H1 (cell line): Measurements from ENCODE around the gene MCM7. TPM values are rescaled to one million over a fixed set of nuclear protein-coding genes. Genes with fewer than 3 reads are reported as not detected.

Experiments
- CTCF ChIA-PET: fragments of 300-600 bp; sonication (Branson Sonifier 250); formaldehyde crosslinking; loops from one replicate; lab custom pipeline; 2021; ENCODE audit not compliant: partially characterized antibody; lab: Charles Lee
- POLR2A ChIA-PET: fragments of 300-600 bp; sonication (Branson Sonifier 250); formaldehyde crosslinking; loops from one replicate; lab custom pipeline; 2021; ENCODE audit warnings: inconsistent platforms; ENCODE audit not compliant: partially characterized antibody; lab: Charles Lee
- DNase-seq, 2 experiments: peaks; one replicate each; pipeline versions ENCODE4 v3.0.0 to v3.0.0-alpha.2; 2010 to 2022; ENCODE audit warnings: low spot score in 2 of 2, low read depth in 1 of 2, mixed read lengths in 1 of 2
- FAIRE-seq: peaks from 2 replicates; lab custom pipeline; 2011; peaks lifted over from hg19 to GRCh38; lab: Jason Lieb, UNC
- H2AFZ ChIP-seq: 2 replicates; pipeline ENCODE4 v1.8.1; 2012; ENCODE audit warnings: low read length, inconsistent platforms
- H2AK5ac ChIP-seq: 2 replicates; pipeline ENCODE4 v1.6.1; 2013; ENCODE audit warnings: low read depth, low read length
- H2BK120ac ChIP-seq: replicated peaks from 2 replicates; pipeline ENCODE3; 2013; ENCODE audit warnings: low read depth, low read length, inconsistent platforms
- H2BK12ac ChIP-seq: 2 replicates; pipeline ENCODE4 v1.6.1; 2013; ENCODE audit warnings: low read depth, low read length
- H2BK15ac ChIP-seq: 2 replicates; pipeline ENCODE4 v1.6.1; 2013; ENCODE audit warnings: low read length
- H2BK20ac ChIP-seq: 2 replicates; pipeline ENCODE4 v1.6.1; 2013; ENCODE audit warnings: low read length
- H2BK5ac ChIP-seq: 2 replicates; pipeline ENCODE4 v1.6.1; 2013; ENCODE audit warnings: low read depth, low read length
- H3K14ac ChIP-seq: 2 replicates; pipeline ENCODE4 v1.6.1; 2013; ENCODE audit warnings: inconsistent platforms; ENCODE audit not compliant: insufficient read length
- H3K18ac ChIP-seq: 2 replicates; pipeline ENCODE4 v1.6.1; 2013; ENCODE audit warnings: low read length; ENCODE audit errors: extremely low read depth
- H3K23ac ChIP-seq: 2 replicates; pipeline ENCODE4 v1.6.1; 2013; ENCODE audit warnings: inconsistent platforms; ENCODE audit not compliant: insufficient read length
- H3K23me2 ChIP-seq: 2 replicates; pipeline ENCODE4 v1.6.1; 2013; ENCODE audit warnings: low read depth, low read length
- H3K27ac ChIP-seq: 2 replicates; pipeline ENCODE4 v1.6.1; 2011; ENCODE audit warnings: low read depth, low read length, inconsistent platforms
- H3K27me3 ChIP-seq, 4 experiments: replicated peaks in 1 of 4; 1 replicate in 1 of 4; 2 replicates in 3 of 4; pipeline versions ENCODE4 v1.6.1 to v1.8.1; 2011 to 2013; ENCODE audit warnings: low read length in 3 of 4, mild to moderate bottlenecking in 3 of 4, inconsistent platforms in 2 of 4, mixed read lengths in 2 of 4, moderate library complexity in 1 of 4; ENCODE audit not compliant: control insufficient read depth in 3 of 4, insufficient read depth in 3 of 4; ENCODE audit errors: extremely low read depth in 1 of 4
- H3K36me3 ChIP-seq, 4 experiments: 2 replicates each; pipeline versions ENCODE4 v1.6.1 to v1.8.1; 2011 to 2013; ENCODE audit warnings: mild to moderate bottlenecking in 4 of 4, low read length in 3 of 4, moderate library complexity in 2 of 4, control low read depth in 1 of 4, inconsistent platforms in 1 of 4; ENCODE audit not compliant: insufficient read depth in 4 of 4, control insufficient read depth in 2 of 4
- H3K4ac ChIP-seq: replicated peaks from 2 replicates; pipeline ENCODE3; 2013; ENCODE audit warnings: low read length, low read depth, mixed read lengths, inconsistent platforms; ENCODE audit not compliant: insufficient read length
- H3K4me1 ChIP-seq, 4 experiments: replicated peaks in 1 of 4; 1 replicate in 1 of 4; 2 replicates in 3 of 4; pipeline versions ENCODE4 v1.6.1 to v1.8.1; 2011 to 2013; ENCODE audit warnings: low read length in 3 of 4, inconsistent platforms in 2 of 4, mixed read lengths in 1 of 4; ENCODE audit not compliant: insufficient read depth in 4 of 4, control insufficient read depth in 3 of 4
- H3K4me2 ChIP-seq, 2 experiments: 2 replicates each; pipeline versions ENCODE4 v1.6.1 to v1.8.1; 2011 to 2013; ENCODE audit warnings: low read depth in 2 of 2, low read length in 2 of 2, control low read depth in 1 of 2, inconsistent platforms in 1 of 2, mild to moderate bottlenecking in 1 of 2; ENCODE audit not compliant: insufficient read depth in 1 of 2
- H3K4me3 ChIP-seq, 4 experiments: fragments of 200-600, 300-600 bp in 1 of 4; sonication (generic), shearing (Covaris generic), sonication (Bioruptor Twin) in 1 of 4; 2 replicates each; pipeline versions ENCODE4 v1.5.1 to v1.8.1; 2011 to 2016; ENCODE audit warnings: low read length in 4 of 4, low read depth in 3 of 4, control low read depth in 2 of 4, inconsistent platforms in 2 of 4, mild to moderate bottlenecking in 2 of 4, mixed read lengths in 1 of 4, moderate library complexity in 1 of 4; ENCODE audit not compliant: insufficient read depth in 2 of 4; ENCODE audit errors: extremely low read depth in 1 of 4
- H3K56ac ChIP-seq: replicated peaks from 2 replicates; pipeline ENCODE3; 2013; ENCODE audit warnings: low read depth, mild to moderate bottlenecking, mixed read lengths, low read length, inconsistent platforms; ENCODE audit not compliant: insufficient read length
- H3K79me1 ChIP-seq: 2 replicates; pipeline ENCODE4 v1.6.1; 2013; ENCODE audit warnings: low read depth, low read length, control low read depth
- H3K79me2 ChIP-seq, 2 experiments: 2 replicates each; pipeline versions ENCODE4 v1.6.1 to v1.8.1; 2012 to 2013; ENCODE audit warnings: low read length in 2 of 2, mild to moderate bottlenecking in 2 of 2, inconsistent platforms in 1 of 2; ENCODE audit not compliant: insufficient read depth in 2 of 2, control insufficient read depth in 1 of 2
- H3K9ac ChIP-seq, 4 experiments: replicated peaks in 1 of 4; 1 replicate in 1 of 4; 2 replicates in 3 of 4; pipeline versions ENCODE4 v1.6.1 to v1.8.1; 2011 to 2013; ENCODE audit warnings: low read depth in 3 of 4, low read length in 3 of 4, control low read depth in 2 of 4, mild to moderate bottlenecking in 2 of 4, moderate library complexity in 2 of 4, inconsistent platforms in 1 of 4; ENCODE audit errors: extremely low read depth in 1 of 4
- H3K9me3 ChIP-seq, 2 experiments: 2 replicates each; pipeline versions ENCODE4 v1.6.1 to v1.8.1; 2012 to 2013; ENCODE audit warnings: mild to moderate bottlenecking in 2 of 2, moderate library complexity in 2 of 2, control low read depth in 1 of 2, inconsistent platforms in 1 of 2, low read depth in 1 of 2, low read length in 1 of 2, mixed read lengths in 1 of 2; ENCODE audit not compliant: insufficient read depth in 2 of 2
- H4K20me1 ChIP-seq, 2 experiments: replicated peaks in 1 of 2; 2 replicates each; pipeline versions ENCODE3 to v1.8.1; 2011 to 2013; ENCODE audit warnings: inconsistent platforms in 2 of 2, low read length in 2 of 2, mild to moderate bottlenecking in 1 of 2; ENCODE audit not compliant: insufficient read depth in 2 of 2, control insufficient read depth in 1 of 2
- H4K5ac ChIP-seq: 2 replicates; pipeline ENCODE4 v1.6.1; 2013; ENCODE audit warnings: low read length, low read depth, mixed read lengths, inconsistent platforms; ENCODE audit not compliant: insufficient read length
- H4K8ac ChIP-seq: 2 replicates; pipeline ENCODE4 v1.8.0; 2013; ENCODE audit warnings: mild to moderate bottlenecking, moderate library complexity, low read length, inconsistent platforms; ENCODE audit not compliant: insufficient read depth; ENCODE audit errors: extremely low read depth
- H4K91ac ChIP-seq: replicated peaks from 2 replicates; pipeline ENCODE3; 2013; ENCODE audit warnings: low read length, mixed read lengths, inconsistent platforms; ENCODE audit not compliant: insufficient read length
- BACH1 ChIP-seq: IDR thresholded peaks from 2 replicates; pipeline ENCODE4 v1.6.1; 2012; ENCODE audit warnings: low read length, improper control_type of control experiment
- BCL11A ChIP-seq, 2 experiments: IDR thresholded peaks; one replicate each; pipeline ENCODE4 v1.6.1; 2011; ENCODE audit warnings: low read depth in 2 of 2, low read length in 2 of 2, mild to moderate bottlenecking in 2 of 2
- CEBPB ChIP-seq: IDR thresholded peaks from 2 replicates; pipeline ENCODE4 v1.6.1; 2012; ENCODE audit warnings: low read depth, low read length
- CHD1 ChIP-seq: IDR thresholded peaks from 2 replicates; pipeline ENCODE4 v1.6.1; 2012; ENCODE audit warnings: low read depth, low read length, improper control_type of control experiment
- POLR2A ChIP-seq, 2 experiments: IDR thresholded peaks; 1 replicate in 1 of 2; 2 replicates in 1 of 2; pipeline ENCODE4 v1.6.1; 2011; ENCODE audit warnings: low read depth in 2 of 2, low read length in 2 of 2, mild to moderate bottlenecking in 2 of 2; ENCODE audit errors: control extremely low read depth in 1 of 2
- POU5F1 ChIP-seq: IDR thresholded peaks from 2 replicates; pipeline ENCODE4 v1.6.1; 2011; ENCODE audit warnings: low read depth, mild to moderate bottlenecking, low read length, moderate library complexity
- SIX5 ChIP-seq: IDR thresholded peaks from 2 replicates; pipeline ENCODE4 v1.6.1; 2011; ENCODE audit warnings: mild to moderate bottlenecking, low read depth, low read length
- SP2 ChIP-seq: IDR thresholded peaks from 2 replicates; pipeline ENCODE4 v1.6.1; 2012; ENCODE audit warnings: mild to moderate bottlenecking, low read length, inconsistent platforms
- SRF ChIP-seq: IDR thresholded peaks from 2 replicates; pipeline ENCODE4 v1.6.1; 2011; ENCODE audit warnings: mild to moderate bottlenecking, low read depth, low read length, moderate library complexity
- TAF1 ChIP-seq: IDR thresholded peaks from 2 replicates; pipeline ENCODE4 v1.6.1; 2011; ENCODE audit warnings: mild to moderate bottlenecking, low read depth, low read length
- TAF7 ChIP-seq: optimal IDR thresholded peaks from 2 replicates; pipeline ENCODE3; 2011; ENCODE audit warnings: low read depth, mild to moderate bottlenecking, inconsistent platforms, low read length, moderate library complexity, borderline replicate concordance
- TCF12 ChIP-seq: IDR thresholded peaks from 2 replicates; pipeline ENCODE4 v1.6.1; 2011; ENCODE audit warnings: low read depth, mild to moderate bottlenecking, low read length
- TEAD4 ChIP-seq: IDR thresholded peaks from 2 replicates; pipeline ENCODE4 v1.6.1; 2012; ENCODE audit warnings: low read depth, low read length, inconsistent platforms, mixed read lengths
- WGBS, 2 experiments: shearing (Covaris generic) in 1 of 2; methylation state at CpG; one replicate each; pipeline versions ENCODE4 v1.1.6 to v1.1.7; 2013 to 2015; ENCODE audit warnings: low lambda C conversion rate in 2 of 2, mixed read lengths in 2 of 2, inconsistent platforms in 1 of 2, low coverage in 1 of 2, missing lambda C conversion rate in 1 of 2; ENCODE audit not compliant: insufficient replicate concordance in 2 of 2, insufficient coverage in 1 of 2, insufficient read length in 1 of 2; ENCODE audit errors: extremely low coverage in 1 of 2, missing lambda C conversion rate in 1 of 2; 5-methylcytosine and 5-hydroxymethylcytosine counted together
- polyA plus RNA-seq, 7 experiments: library from polyadenylated mRNA; depleted of rRNA in 3 of 7; stranded (reverse) in 5 of 7; unstranded in 2 of 7; fragments of >200 nt in 5 of 7; fragments of 200-250 nt in 2 of 7; gene quantifications; 1 replicate in 5 of 7; 2 replicates in 1 of 7; 4 replicates in 1 of 7; pipeline versions ENCODE4 v1.2.1 to v1.2.3, GENCODE V29; 2011 to 2013; ENCODE audit warnings: missing spikeins in 2 of 7, mixed read lengths in 2 of 7
- total RNA-seq: library from RNA; stranded (reverse); fragmentation: NEBNext Ultra II Directional; extraction: Animal tissue kit (Norgen Biotek cat#: 25700); gene quantifications from 2 replicates; pipeline ENCODE4 v1.2.1, GENCODE V29; 2021

The MCM7 gene
- total and polyA plus RNA-seq, 2 of the 8 experiments (the other 6 are each of a cell fraction or from before 2014, with no cell fraction given) = 313 to 344 TPM

DNA sequence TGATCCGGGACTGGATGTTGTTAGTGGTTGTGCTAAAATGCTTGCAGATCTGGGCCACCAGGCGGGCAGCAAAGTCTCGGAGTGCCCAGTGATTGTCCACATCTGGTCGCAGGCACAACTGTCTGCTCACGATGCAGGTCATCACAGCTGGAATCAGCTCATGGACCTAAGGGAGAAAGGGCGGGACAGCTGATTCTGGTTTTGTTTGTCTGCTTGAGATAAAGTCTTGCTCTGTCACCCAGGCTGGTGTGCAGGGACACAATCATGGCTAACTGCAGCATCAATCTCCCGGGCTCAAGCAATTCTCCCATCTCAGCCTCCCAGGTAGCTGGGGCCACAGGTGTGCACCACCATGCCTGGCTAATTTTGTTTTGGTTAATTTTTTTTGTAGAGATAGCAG, 10.0 kb upstream of the MCM7 start:
- H4K91ac ChIP-seq = no peak overlapping the region
- H3K9me3 ChIP-seq = no peaks in the 10 kb centered on the region
- TF ChIP-seq SIX5 (no peak), CEBPB (no peak), SP2 (no peak), TAF1 (no peak), TEAD4 (no peak), POLR2A (IDR thresholded peaks at IDR 0.05; ENCODE audit: control extremely low read depth in 1 of 2, low read depth in 2 of 2, low read length in 2 of 2) (no peak), POU5F1 (no peak), BACH1 (no peak), BCL11A (IDR thresholded peaks at IDR 0.05; ENCODE audit: low read depth in 2 of 2, low read length in 2 of 2) (no peak), CHD1 (no peak), TAF7 (no peak), TCF12 (no peak), SRF (no peak)
- POLR2A ChIA-PET = interaction anchor here (1.0 to 20.0 kb wide), 8 partner anchors 7 to 56 kb away, joined by 3 to 722 read pairs (median 8); partner anchors contain the start of genes AP4M1, COPS6, MCM7 and ZNF3
- no peaks in the 10 kb centered on the region for H3K27me3 ChIP-seq
- peaks cover 3 to 6% of the 10 kb centered on the region in 2 experiments for H4K20me1 ChIP-seq
- no peak overlapping the region for H3K27ac ChIP-seq
- H2BK20ac ChIP-seq = no peak overlapping the region
- peaks cover 13 to 59% (median 43%) of the 10 kb centered on the region in 4 experiments for H3K36me3 ChIP-seq
- H3K23ac ChIP-seq = no peak overlapping the region
- H3K23me2 ChIP-seq = no peaks in the 10 kb centered on the region
- H3K4me3 ChIP-seq = no peak overlapping the region
- no peak overlapping the region for H3K18ac ChIP-seq
- H4K8ac ChIP-seq = no peak overlapping the region
- no peaks in the 10 kb centered on the region for H3K79me2 ChIP-seq
- no peak overlapping the region for H3K4ac ChIP-seq
- DNase-seq (no peak), FAIRE-seq (no peak)
- no peak overlapping the region for H2BK5ac ChIP-seq
- no peaks in the 10 kb centered on the region; a peak in 1 of 7 replicates for H3K4me1 ChIP-seq
- no peak overlapping the region for H4K5ac ChIP-seq
- H3K56ac ChIP-seq = no peak overlapping the region
- H2BK15ac ChIP-seq = no peak overlapping the region
- CTCF ChIA-PET = interaction anchor here (1.6 to 6.0 kb wide), 4 partner anchors 9 to 236 kb away, joined by 3 to 48 read pairs (median 15); partner anchors contain the start of genes AP4M1 and MBLAC1
- H2AFZ ChIP-seq = no peak overlapping the region
- 85% methylated on average over 7 of the region's 7 CpGs; no CpG with 5 or more reads in 1 of the 2 experiments for WGBS, 2 experiments
- H2BK12ac ChIP-seq = no peak overlapping the region
- H3K14ac ChIP-seq = no peak overlapping the region
- peaks cover 2% of the 10 kb centered on the region; the same call in 1 of the 2 replicates for H3K79me1 ChIP-seq
- H2AK5ac ChIP-seq = no peak overlapping the region
- no peak overlapping the region for H3K9ac ChIP-seq
- H2BK120ac ChIP-seq = no peak overlapping the region
- H3K4me2 ChIP-seq = no peak overlapping the region
